ENCODE measurements around the gene SEC22A.

- no peak for TF ChIP-seq CTCF (conservative IDR thresholded peaks at IDR 0.05; ENCODE audit: low read length)
- TF ChIP-seq EZH2phosphoT487 (IDR thresholded peaks at IDR 0.05; ENCODE audit: borderline replicate concordance): no peak
Measured at GRCh38 chr3:123167686-123168085, 34.1 kb upstream of the SEC22A start.
